ENCODE results near the gene DNAH14.

DNAH14 gene

DNA sequence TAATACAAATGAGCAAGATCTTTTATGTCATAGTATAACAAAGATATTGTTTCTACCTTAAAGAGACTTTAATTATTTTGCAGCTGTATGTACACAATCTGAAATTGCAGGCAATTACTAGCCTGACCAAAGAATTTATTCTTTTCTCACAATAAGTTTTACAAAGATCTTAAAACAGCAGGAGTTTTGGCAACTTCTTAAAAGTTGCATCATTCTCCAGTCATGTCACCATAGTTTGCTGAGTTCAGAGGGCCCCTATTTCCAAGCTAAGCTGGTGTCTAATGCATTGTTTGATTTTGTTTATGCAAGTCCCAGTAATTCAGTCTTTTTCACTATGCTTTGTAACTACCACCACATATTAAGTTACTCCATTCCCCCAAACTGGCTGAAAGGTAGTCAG, 114.8 kb downstream of the DNAH14 start:
- ATAC-seq (replicated peaks; ENCODE audit: extremely low read depth, poor library complexity, severe bottlenecking): no peak
- no peaks in the 10 kb centered on the region for H3K36me3 Mint-ChIP-seq (ENCODE audit: insufficient read depth)
- peaks cover 17% of the 10 kb centered on the region for H3K27me3 Mint-ChIP-seq
- DNase-seq (ENCODE audit: low spot score in 2 of 2): no peak
- no peak overlapping the region for H3K4me3 Mint-ChIP-seq
- H3K9me3 Mint-ChIP-seq: no peaks in the 10 kb centered on the region
- H3K27ac Mint-ChIP-seq (ENCODE audit: low read depth): no peak overlapping the region
- H3K4me1 Mint-ChIP-seq: no peaks in the 10 kb centered on the region

- H3K27ac Mint-ChIP-seq (ENCODE audit: low read depth): no peak overlapping the region
- peaks cover 9% of the 10 kb centered on the region for H3K27me3 Mint-ChIP-seq
- H3K9me3 Mint-ChIP-seq: no peaks in the 10 kb centered on the region
- no peak for ATAC-seq (replicated peaks; ENCODE audit: extremely low read depth, poor library complexity, severe bottlenecking)
- no peak overlapping the region for H3K4me3 Mint-ChIP-seq
- H3K4me1 Mint-ChIP-seq: no peaks in the 10 kb centered on the region
- no peaks in the 10 kb centered on the region for H3K36me3 Mint-ChIP-seq (ENCODE audit: insufficient read depth)
- no peak for DNase-seq (ENCODE audit: low spot score in 2 of 2)
Observed at GRCh38 chr1:225049594-225049993, 120.1 kb downstream of the DNAH14 start.

- DNase-seq (ENCODE audit: low spot score in 2 of 2) (no peak), ATAC-seq (replicated peaks; ENCODE audit: extremely low read depth, poor library complexity, severe bottlenecking) (no peak)
- H3K4me3 Mint-ChIP-seq: no peak overlapping the region
- no peak overlapping the region for H3K27ac Mint-ChIP-seq (ENCODE audit: low read depth)
- H3K9me3 Mint-ChIP-seq: no peaks in the 10 kb centered on the region
- peaks cover 16% of the 10 kb centered on the region for H3K27me3 Mint-ChIP-seq
- no peaks in the 10 kb centered on the region for H3K36me3 Mint-ChIP-seq (ENCODE audit: insufficient read depth)
- H3K4me1 Mint-ChIP-seq: no peaks in the 10 kb centered on the region
Observed at GRCh38 chr1:225063722-225064121, 134.2 kb downstream of the DNAH14 start.

GRCh38 chr1:225070972-225071371, 141.5 kb downstream of the DNAH14 start:
- no peak for ATAC-seq (replicated peaks; ENCODE audit: extremely low read depth, poor library complexity, severe bottlenecking)
- no peaks in the 10 kb centered on the region for H3K4me1 Mint-ChIP-seq
- no peak overlapping the region for H3K27ac Mint-ChIP-seq (ENCODE audit: low read depth)
- DNase-seq (ENCODE audit: low spot score in 2 of 2): no peak
- peaks cover 26% of the 10 kb centered on the region for H3K9me3 Mint-ChIP-seq
- no peaks in the 10 kb centered on the region for H3K36me3 Mint-ChIP-seq (ENCODE audit: insufficient read depth)
- H3K27me3 Mint-ChIP-seq: no peaks in the 10 kb centered on the region
- H3K4me3 Mint-ChIP-seq: no peak overlapping the region

GRCh38 chr1:225097175-225097574, 167.7 kb downstream of the DNAH14 start:
- H3K9me3 Mint-ChIP-seq: no peaks in the 10 kb centered on the region
- no peak overlapping the region for H3K4me3 Mint-ChIP-seq
- no peak overlapping the region for H3K27ac Mint-ChIP-seq (ENCODE audit: low read depth)
- H3K36me3 Mint-ChIP-seq (ENCODE audit: insufficient read depth): no peaks in the 10 kb centered on the region
- DNase-seq (ENCODE audit: low spot score in 2 of 2) (no peak), ATAC-seq (replicated peaks; ENCODE audit: extremely low read depth, poor library complexity, severe bottlenecking) (no peak)
- peaks cover 2% of the 10 kb centered on the region for H3K27me3 Mint-ChIP-seq
- H3K4me1 Mint-ChIP-seq: no peaks in the 10 kb centered on the region

- no peak for DNase-seq (ENCODE audit: low spot score in 2 of 2)
- H3K27me3 Mint-ChIP-seq: peaks cover 56% of the 10 kb centered on the region
- no peak for ATAC-seq (replicated peaks; ENCODE audit: extremely low read depth, poor library complexity, severe bottlenecking)
- no peaks in the 10 kb centered on the region for H3K9me3 Mint-ChIP-seq
- no peaks in the 10 kb centered on the region for H3K4me1 Mint-ChIP-seq
- no peak overlapping the region for H3K4me3 Mint-ChIP-seq
- H3K27ac Mint-ChIP-seq (ENCODE audit: low read depth): no peak overlapping the region
- H3K36me3 Mint-ChIP-seq (ENCODE audit: insufficient read depth): peaks cover 1% of the 10 kb centered on the region
Observed at GRCh38 chr1:225111000-225111399, 181.5 kb downstream of the DNAH14 start.

DNA sequence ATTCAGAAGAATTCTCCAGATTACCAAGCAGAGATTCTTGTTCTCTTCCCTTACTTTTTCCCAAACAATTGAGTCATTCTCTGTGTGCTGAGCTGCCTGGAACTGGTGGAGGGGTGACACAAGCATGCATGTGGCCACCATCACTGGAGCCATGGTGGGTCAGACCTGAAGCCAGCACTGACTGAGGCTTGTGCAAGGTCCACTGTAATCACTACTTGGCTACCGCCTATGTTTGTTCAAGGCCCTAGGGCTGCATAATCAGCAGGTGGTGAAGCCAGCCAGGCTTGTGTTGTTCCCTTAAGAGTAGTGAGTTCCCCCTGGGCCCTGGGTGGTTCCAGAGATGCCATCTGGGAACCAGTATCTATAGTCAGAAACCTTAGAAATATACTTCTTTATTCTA, 183.8 kb downstream of the DNAH14 start:
- ATAC-seq (replicated peaks; ENCODE audit: extremely low read depth, poor library complexity, severe bottlenecking) (no peak), DNase-seq (ENCODE audit: low spot score in 2 of 2) (no peak)
- H3K4me3 Mint-ChIP-seq: no peak overlapping the region
- H3K27ac Mint-ChIP-seq (ENCODE audit: low read depth): no peak overlapping the region
- no peaks in the 10 kb centered on the region for H3K4me1 Mint-ChIP-seq
- H3K36me3 Mint-ChIP-seq (ENCODE audit: insufficient read depth): peaks cover 1% of the 10 kb centered on the region
- H3K27me3 Mint-ChIP-seq: peaks cover 42% of the 10 kb centered on the region
- H3K9me3 Mint-ChIP-seq: no peaks in the 10 kb centered on the region

DNA sequence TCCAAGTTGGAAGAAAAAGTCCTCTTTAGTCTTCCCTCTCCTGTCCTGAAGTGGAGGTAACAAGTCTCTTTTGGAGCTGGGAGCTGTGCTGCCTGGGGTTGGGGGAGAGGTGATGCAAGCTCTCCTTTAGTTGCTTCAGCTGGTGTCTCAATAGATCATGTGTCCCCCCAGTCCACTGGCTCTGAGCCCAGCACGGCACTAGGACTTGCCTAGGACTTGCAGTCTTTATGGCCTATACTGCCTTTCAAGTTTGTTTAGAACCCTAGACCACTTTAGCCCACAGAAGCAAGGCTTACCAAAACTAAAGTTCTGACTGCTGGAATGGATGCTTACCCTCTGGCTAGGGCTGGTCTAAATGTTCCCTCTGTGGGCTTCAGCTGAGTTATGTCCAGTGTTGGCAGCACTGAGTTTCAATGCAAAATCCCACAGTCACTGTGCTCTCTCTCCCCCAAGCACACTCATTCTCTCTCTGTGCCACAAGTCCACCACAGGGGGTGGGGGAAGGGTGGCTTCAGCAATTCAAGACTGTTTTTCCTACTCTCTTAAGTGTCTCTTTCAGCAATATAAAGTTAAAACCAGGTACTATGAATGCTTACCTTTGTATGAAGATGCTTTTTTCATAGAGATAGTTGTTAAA, 185.0 kb downstream of the DNAH14 start:
- no peaks in the 10 kb centered on the region for H3K4me1 Mint-ChIP-seq
- peaks cover 1% of the 10 kb centered on the region for H3K36me3 Mint-ChIP-seq (ENCODE audit: insufficient read depth)
- H3K27me3 Mint-ChIP-seq: peaks cover 32% of the 10 kb centered on the region
- no peak overlapping the region for H3K4me3 Mint-ChIP-seq
- H3K9me3 Mint-ChIP-seq: no peaks in the 10 kb centered on the region
- DNase-seq (ENCODE audit: low spot score in 2 of 2): no peak
- no peak overlapping the region for H3K27ac Mint-ChIP-seq (ENCODE audit: low read depth)
- no peak for ATAC-seq (replicated peaks; ENCODE audit: extremely low read depth, poor library complexity, severe bottlenecking)

GRCh38 chr1:225119307-225119706, 189.8 kb downstream of the DNAH14 start:
- ATAC-seq (replicated peaks; ENCODE audit: extremely low read depth, poor library complexity, severe bottlenecking) (no peak), DNase-seq (ENCODE audit: low spot score in 2 of 2) (no peak)
- no peak overlapping the region for H3K27ac Mint-ChIP-seq (ENCODE audit: low read depth)
- H3K4me3 Mint-ChIP-seq: no peak overlapping the region
- H3K27me3 Mint-ChIP-seq: peaks cover 23% of the 10 kb centered on the region
- no peaks in the 10 kb centered on the region for H3K36me3 Mint-ChIP-seq (ENCODE audit: insufficient read depth)
- H3K9me3 Mint-ChIP-seq: no peaks in the 10 kb centered on the region
- no peaks in the 10 kb centered on the region for H3K4me1 Mint-ChIP-seq

DNA sequence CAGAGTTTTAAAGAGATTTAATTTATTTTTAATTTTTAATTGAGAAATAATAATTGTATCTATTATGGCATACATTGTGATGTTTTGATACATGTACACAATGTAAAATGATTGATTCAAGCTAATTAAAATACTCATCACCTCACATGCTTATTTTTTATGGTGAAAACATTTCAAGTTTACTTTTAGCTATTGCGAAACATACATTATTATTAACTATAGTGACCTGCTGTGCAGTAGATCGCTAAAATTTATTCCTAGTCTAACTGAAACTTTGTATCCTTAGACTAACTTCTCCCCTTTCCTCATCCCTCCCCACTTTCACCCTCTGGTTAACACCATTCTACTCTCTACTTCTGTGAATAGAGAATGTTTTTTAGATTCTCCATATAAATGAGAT, 191.6 kb downstream of the DNAH14 start:
- Mint-ChIP-seq H3K9me3 (no peaks in the 10 kb centered on the region), H3K27me3 (peaks cover 21% of the 10 kb centered on the region), H3K27ac (ENCODE audit: low read depth) (no peak overlapping the region), H3K36me3 (ENCODE audit: insufficient read depth) (no peaks in the 10 kb centered on the region), H3K4me3 (no peak overlapping the region), H3K4me1 (no peaks in the 10 kb centered on the region)
- no peak for DNase-seq (ENCODE audit: low spot score in 2 of 2)
- ATAC-seq (replicated peaks; ENCODE audit: extremely low read depth, poor library complexity, severe bottlenecking): no peak

DNA sequence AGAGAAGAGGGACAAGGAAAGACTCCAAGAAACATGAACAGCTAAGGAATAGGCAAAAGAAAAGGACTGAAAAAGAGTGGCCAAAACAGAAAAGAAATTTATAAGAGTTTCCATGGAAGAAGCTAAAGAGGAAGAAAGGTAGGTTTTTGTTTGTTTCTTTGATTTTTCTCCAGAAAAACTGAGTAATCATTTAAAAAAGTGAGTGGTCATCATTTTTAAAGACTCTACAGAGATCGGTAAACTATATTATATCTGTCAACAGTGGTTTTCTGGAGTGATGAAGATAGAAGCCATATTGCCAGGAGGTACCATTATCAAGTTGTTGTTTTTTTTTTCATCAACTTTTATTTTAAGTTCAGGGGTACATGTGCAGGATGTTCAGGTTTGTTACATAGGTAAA, 202.4 kb downstream of the DNAH14 start:
- Mint-ChIP-seq H3K4me1 (no peaks in the 10 kb centered on the region), H3K27ac (ENCODE audit: low read depth) (no peak overlapping the region), H3K27me3 (peaks cover 9% of the 10 kb centered on the region), H3K36me3 (ENCODE audit: insufficient read depth) (no peaks in the 10 kb centered on the region), H3K4me3 (no peak overlapping the region), H3K9me3 (peaks cover 16% of the 10 kb centered on the region)
- ATAC-seq (replicated peaks; ENCODE audit: extremely low read depth, poor library complexity, severe bottlenecking) (no peak), DNase-seq (ENCODE audit: low spot score in 2 of 2) (no peak)

DNA sequence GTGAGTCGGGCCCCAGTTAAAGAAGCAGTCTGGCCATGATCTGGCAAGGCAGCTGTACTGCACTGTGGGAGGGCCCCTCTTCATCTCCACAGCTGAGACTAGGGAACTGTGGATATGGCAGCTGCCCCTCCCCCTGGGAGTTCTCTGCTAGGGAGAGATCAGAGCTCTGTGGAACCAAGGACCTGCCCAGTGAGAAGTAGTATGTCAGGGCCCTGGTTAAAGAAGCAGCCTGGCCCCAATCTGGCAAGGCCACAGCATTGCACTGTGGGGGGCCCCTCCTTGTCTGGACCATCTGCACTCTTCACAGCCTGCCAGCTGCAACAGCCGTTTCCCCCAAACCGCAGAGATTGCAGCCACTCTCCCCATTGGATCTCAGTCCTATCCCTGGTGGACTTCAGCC, 208.5 kb downstream of the DNAH14 start:
- H3K27me3 Mint-ChIP-seq: peaks cover 32% of the 10 kb centered on the region
- no peaks in the 10 kb centered on the region for H3K36me3 Mint-ChIP-seq (ENCODE audit: insufficient read depth)
- no peak overlapping the region for H3K27ac Mint-ChIP-seq (ENCODE audit: low read depth)
- no peaks in the 10 kb centered on the region for H3K4me1 Mint-ChIP-seq
- peaks cover 12% of the 10 kb centered on the region for H3K9me3 Mint-ChIP-seq
- ATAC-seq (replicated peaks; ENCODE audit: extremely low read depth, poor library complexity, severe bottlenecking) (no peak), DNase-seq (ENCODE audit: low spot score in 2 of 2) (no peak)
- H3K4me3 Mint-ChIP-seq: no peak overlapping the region

DNA sequence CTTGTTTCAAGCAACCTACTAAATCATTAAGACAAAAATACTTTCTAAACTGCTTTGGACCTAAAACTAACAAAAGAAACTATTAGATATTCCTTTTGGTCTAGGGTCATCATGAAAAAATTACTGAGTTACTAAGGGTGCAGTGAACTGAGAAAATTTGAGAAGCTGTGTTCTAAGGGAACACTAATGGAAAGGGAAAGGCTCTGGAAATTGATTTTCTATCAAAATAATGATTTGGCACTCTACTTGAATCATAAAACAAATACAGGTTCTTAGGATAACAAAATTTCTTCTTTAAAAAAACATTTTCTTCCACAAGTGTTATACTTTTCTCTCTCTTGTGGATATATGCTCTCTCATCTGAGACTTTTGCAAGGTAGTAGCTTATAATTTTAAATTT, 213.5 kb downstream of the DNAH14 start:
- no peak for ATAC-seq (replicated peaks; ENCODE audit: extremely low read depth, poor library complexity, severe bottlenecking)
- Mint-ChIP-seq H3K27me3 (peaks cover 32% of the 10 kb centered on the region), H3K4me3 (no peak overlapping the region), H3K4me1 (no peaks in the 10 kb centered on the region), H3K9me3 (no peaks in the 10 kb centered on the region), H3K36me3 (ENCODE audit: insufficient read depth) (no peaks in the 10 kb centered on the region), H3K27ac (ENCODE audit: low read depth) (no peak overlapping the region)
- no peak for DNase-seq (ENCODE audit: low spot score in 2 of 2)

DNA sequence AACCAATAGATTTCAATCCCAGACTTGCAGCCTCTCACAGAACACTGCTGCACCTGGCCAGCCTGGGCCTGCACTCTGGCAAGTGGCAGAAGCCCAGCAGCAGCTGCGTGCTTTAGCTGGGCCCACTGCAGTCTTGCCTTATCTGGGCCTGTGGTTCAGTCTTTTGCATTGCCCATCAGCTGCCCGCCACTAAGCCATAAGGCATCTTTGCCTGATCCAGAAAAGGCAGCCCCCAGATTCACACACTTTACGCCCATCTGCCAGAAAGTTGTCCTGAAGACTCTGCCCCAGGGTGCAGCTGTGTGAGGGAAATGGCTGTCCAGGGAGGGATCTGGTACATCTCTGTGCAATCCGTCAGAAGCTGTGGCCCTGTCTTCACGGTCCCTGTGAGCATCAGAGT, 217.0 kb downstream of the DNAH14 start:
- no peak overlapping the region for H3K27ac Mint-ChIP-seq (ENCODE audit: low read depth)
- H3K27me3 Mint-ChIP-seq: peaks cover 5% of the 10 kb centered on the region
- H3K4me3 Mint-ChIP-seq: no peak overlapping the region
- no peaks in the 10 kb centered on the region for H3K4me1 Mint-ChIP-seq
- DNase-seq (ENCODE audit: low spot score in 2 of 2) (no peak), ATAC-seq (replicated peaks; ENCODE audit: extremely low read depth, poor library complexity, severe bottlenecking) (no peak)
- no peaks in the 10 kb centered on the region for H3K36me3 Mint-ChIP-seq (ENCODE audit: insufficient read depth)
- no peaks in the 10 kb centered on the region for H3K9me3 Mint-ChIP-seq

All from central memory CD8-positive, alpha-beta T cell (primary cell).